ENCODE results near the gene FILIP1L. TPM values are rescaled to one million over a fixed set of nuclear protein-coding genes. Genes with fewer than 3 reads are reported as not detected.

Gene FILIP1L
- polyA plus RNA-seq, 1 of the 3 experiments (the other 2 are of a cell fraction), result 26.8 TPM

DNA sequence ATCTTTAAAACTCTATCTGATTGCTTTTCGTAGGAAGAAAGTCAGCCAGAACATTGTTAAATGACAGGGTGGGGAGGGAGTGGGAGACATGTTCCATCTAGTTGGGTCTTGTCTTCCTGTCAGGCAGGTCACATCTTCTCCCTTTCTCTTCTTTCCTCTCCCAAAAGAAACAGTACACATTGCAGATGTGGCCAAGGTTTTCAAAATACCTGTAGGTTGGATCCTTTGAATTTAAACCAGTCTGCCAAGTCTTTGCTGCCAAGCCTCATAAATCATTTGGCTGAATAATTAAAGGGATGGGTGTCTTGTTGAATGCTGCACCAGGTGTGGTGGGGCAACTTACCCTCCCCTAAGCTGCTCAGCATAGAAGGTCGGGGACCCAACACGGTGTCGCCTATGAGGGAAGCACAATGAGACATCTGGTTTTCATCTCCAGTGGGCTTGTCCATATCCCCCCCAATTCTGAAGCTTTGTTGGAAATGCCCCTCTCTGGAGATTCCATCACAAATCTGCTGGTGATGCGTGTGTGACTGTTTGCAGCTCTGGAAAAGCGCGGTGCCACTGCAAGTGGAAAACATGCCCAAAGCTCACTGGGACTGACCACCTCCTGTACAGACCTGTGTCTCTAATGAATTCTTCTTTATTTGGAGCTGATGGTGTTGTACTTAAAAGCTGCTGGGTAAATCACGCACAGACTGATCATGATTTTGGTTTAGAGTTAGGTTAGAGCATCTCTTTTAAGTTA lies 112.6 kb downstream of the FILIP1L start:
- no peaks in the 10 kb centered on the region for H3K36me3 ChIP-seq (replicated peaks in 1 of 2; ENCODE audit: control insufficient read depth in 1 of 2, insufficient read depth in 2 of 2, low read length in 1 of 2)
- TF ChIP-seq ELF1 (IDR thresholded peaks at IDR 0.05), result no peak
- no peak for TF ChIP-seq GATA2 (CRISPR knock-in tag; IDR thresholded peaks at IDR 0.05)
- TF ChIP-seq FOXM1 (IDR thresholded peaks at IDR 0.05; ENCODE audit: low read depth), result no peak
- no peak for TF ChIP-seq MXI1 (IDR thresholded peaks at IDR 0.05; ENCODE audit: low read depth, low read length)
- no peak for TF ChIP-seq TEAD4 (IDR thresholded peaks at IDR 0.05; ENCODE audit: borderline replicate concordance, insufficient read depth)
- TF ChIP-seq RFX5 (IDR thresholded peaks at IDR 0.05; ENCODE audit: low read length), result no peak
- TF ChIP-seq, protein P1, sequence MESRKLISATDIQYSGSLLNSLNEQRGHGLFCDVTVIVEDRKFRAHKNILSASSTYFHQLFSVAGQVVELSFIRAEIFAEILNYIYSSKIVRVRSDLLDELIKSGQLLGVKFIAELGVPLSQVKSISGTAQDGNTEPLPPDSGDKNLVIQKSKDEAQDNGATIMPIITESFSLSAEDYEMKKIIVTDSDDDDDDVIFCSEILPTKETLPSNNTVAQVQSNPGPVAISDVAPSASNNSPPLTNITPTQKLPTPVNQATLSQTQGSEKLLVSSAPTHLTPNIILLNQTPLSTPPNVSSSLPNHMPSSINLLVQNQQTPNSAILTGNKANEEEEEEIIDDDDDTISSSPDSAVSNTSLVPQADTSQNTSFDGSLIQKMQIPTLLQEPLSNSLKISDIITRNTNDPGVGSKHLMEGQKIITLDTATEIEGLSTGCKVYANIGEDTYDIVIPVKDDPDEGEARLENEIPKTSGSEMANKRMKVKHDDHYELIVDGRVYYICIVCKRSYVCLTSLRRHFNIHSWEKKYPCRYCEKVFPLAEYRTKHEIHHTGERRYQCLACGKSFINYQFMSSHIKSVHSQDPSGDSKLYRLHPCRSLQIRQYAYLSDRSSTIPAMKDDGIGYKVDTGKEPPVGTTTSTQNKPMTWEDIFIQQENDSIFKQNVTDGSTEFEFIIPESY (IDR thresholded peaks at IDR 0.05; ENCODE audit: borderline replicate concordance, low read depth), result no peak
- TF ChIP-seq, protein P2, sequence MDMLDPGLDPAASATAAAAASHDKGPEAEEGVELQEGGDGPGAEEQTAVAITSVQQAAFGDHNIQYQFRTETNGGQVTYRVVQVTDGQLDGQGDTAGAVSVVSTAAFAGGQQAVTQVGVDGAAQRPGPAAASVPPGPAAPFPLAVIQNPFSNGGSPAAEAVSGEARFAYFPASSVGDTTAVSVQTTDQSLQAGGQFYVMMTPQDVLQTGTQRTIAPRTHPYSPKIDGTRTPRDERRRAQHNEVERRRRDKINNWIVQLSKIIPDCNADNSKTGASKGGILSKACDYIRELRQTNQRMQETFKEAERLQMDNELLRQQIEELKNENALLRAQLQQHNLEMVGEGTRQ (IDR thresholded peaks at IDR 0.05; ENCODE audit: borderline replicate concordance, low read depth, low read length), result no peak
- TF ChIP-seq SIN3A (IDR thresholded peaks at IDR 0.05; ENCODE audit: borderline replicate concordance, low read depth, low read length), result no peak
- TF ChIP-seq GABPA (IDR thresholded peaks at IDR 0.05; ENCODE audit: low read depth), result no peak
- TF ChIP-seq, protein P3, sequence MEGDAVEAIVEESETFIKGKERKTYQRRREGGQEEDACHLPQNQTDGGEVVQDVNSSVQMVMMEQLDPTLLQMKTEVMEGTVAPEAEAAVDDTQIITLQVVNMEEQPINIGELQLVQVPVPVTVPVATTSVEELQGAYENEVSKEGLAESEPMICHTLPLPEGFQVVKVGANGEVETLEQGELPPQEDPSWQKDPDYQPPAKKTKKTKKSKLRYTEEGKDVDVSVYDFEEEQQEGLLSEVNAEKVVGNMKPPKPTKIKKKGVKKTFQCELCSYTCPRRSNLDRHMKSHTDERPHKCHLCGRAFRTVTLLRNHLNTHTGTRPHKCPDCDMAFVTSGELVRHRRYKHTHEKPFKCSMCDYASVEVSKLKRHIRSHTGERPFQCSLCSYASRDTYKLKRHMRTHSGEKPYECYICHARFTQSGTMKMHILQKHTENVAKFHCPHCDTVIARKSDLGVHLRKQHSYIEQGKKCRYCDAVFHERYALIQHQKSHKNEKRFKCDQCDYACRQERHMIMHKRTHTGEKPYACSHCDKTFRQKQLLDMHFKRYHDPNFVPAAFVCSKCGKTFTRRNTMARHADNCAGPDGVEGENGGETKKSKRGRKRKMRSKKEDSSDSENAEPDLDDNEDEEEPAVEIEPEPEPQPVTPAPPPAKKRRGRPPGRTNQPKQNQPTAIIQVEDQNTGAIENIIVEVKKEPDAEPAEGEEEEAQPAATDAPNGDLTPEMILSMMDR (IDR thresholded peaks at IDR 0.05), result no peak
- no peak for TF ChIP-seq TAF1 (IDR thresholded peaks at IDR 0.05; ENCODE audit: borderline replicate concordance, low read depth, low read length)
- no peak for TF ChIP-seq EP300 (IDR thresholded peaks at IDR 0.05; ENCODE audit: borderline replicate concordance in 1 of 2, low read depth in 1 of 2, low read length in 1 of 2)
- H3K27ac ChIP-seq (ENCODE audit: low read depth in 2 of 2, low read length in 1 of 2), result peak overlapping the region in 1 of 2 experiments; percentile 76; a peak in 3 of 4 replicates
- H2AFZ ChIP-seq (ENCODE audit: low read depth), result no peak overlapping the region
- WGBS (ENCODE audit: low lambda C conversion rate), result 94% methylated on average over 7 of the region's 8 CpGs
- DNase-seq, result no peak
- ChIA-PET CTCF (no interaction called here), POLR2A (no interaction called here)
- no peak overlapping the region for H3K9ac ChIP-seq
- H3K4me1 ChIP-seq (ENCODE audit: control insufficient read depth in 1 of 2, insufficient read depth in 2 of 2, low read depth in 1 of 2, low read length in 1 of 2), result peaks cover 7 to 21% of the 10 kb centered on the region in 2 experiments
- H3K9me2 ChIP-seq, result no peaks in the 10 kb centered on the region
- no peaks in the 10 kb centered on the region for H3K27me3 ChIP-seq (ENCODE audit: insufficient read depth)
- no peak overlapping the region for H3K4me2 ChIP-seq
- H3K9me3 ChIP-seq, result no peaks in the 10 kb centered on the region
- H4K20me1 ChIP-seq (ENCODE audit: insufficient read depth), result no peaks in the 10 kb centered on the region
- H3K4me3 ChIP-seq (ENCODE audit: low read depth in 2 of 2, low read length in 1 of 2), result no peak overlapping the region
- no peaks in the 10 kb centered on the region for H3K79me2 ChIP-seq (ENCODE audit: insufficient read depth)
- peaks cover 25% of the 10 kb centered on the region for H3F3A ChIP-seq (replicated peaks; ENCODE audit: insufficient read depth)

Data from SK-N-SH (cell line).